ENCODE results near the gene KREMEN1.

KREMEN1 gene

DNA sequence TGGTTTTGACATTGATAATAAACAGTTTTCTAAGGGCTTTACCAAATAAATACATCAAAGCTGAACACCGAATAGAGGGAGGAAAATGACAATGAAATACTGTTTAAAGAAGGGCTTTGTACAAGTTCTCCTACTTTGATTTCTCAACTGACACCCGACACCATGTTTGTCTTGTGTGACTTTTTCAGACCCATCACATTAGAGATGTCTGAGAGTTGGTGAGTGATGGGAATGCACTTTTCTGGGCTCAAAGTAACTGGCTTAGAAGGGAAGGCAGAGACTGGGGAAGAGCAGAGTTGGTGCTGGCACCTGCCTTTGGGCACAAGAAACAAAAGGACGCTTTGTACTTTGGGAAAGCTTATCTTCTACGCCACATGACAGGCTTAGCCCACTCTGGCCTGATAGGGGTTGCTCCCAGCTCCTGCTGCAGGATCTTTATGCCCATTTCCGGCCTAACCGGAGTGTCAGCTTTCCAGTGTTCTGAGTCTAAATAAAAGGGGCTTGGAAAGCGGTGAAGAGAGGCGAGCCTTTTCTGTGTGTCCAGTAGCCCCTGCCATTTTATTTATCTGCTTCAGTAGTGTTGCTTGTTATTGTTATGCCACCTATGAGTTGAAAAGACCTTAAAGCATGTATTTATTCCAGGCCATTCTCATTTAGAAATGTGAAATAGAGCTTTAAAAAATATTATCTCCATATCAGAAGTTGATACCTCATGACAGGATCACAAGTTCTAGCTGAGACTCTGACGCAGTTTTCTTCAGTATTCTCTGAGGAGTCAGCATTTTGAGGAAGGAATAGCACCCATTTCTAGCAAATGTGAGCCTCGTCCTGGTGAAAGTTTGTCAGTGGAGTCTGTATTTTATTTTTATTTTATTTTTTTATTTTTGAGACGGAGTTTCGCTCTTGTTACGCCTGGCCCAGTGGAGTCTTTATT, 24.2 kb downstream of the KREMEN1 start:
- no peaks in the 10 kb centered on the region for H3K27me3 ChIP-seq (ENCODE audit: control insufficient read depth, insufficient read depth, low read length)
- no peaks in the 10 kb centered on the region for H3K36me3 ChIP-seq (ENCODE audit: control insufficient read depth, insufficient read depth, low read length)
- peaks cover 3% of the 10 kb centered on the region for H3K4me1 ChIP-seq (ENCODE audit: control insufficient read depth, insufficient read depth, low read length)
- no peak overlapping the region for H3K4me3 ChIP-seq (ENCODE audit: low read depth, low read length)
- no peak overlapping the region for H3K9ac ChIP-seq (ENCODE audit: low read depth, low read length)
- H3K9me3 ChIP-seq (ENCODE audit: control insufficient read depth, insufficient read depth, low read length) = no peaks in the 10 kb centered on the region

DNA sequence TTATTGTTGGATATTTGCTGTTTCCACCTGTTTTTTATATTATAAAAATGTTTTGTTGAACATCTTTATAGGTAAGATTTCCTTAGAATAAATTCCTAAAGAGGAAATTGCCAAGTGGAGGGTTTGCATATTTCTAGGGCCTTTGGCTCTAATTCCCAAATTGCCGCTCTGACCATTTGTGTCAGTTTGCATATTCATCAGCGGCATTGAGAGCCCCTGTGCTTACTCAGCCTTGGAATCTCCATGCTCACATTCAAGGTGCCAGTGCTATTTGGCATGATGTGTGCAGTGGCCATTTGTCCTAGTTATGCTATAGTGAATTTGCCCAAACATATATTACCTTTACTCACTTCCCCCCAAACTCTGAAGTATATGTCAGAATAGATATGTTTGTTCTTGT, 25.5 kb downstream of the KREMEN1 start:
- H3K27me3 ChIP-seq (ENCODE audit: control insufficient read depth, insufficient read depth, low read length) = no peaks in the 10 kb centered on the region
- H3K4me3 ChIP-seq (ENCODE audit: low read depth, low read length) = no peak overlapping the region
- H3K36me3 ChIP-seq (ENCODE audit: control insufficient read depth, insufficient read depth, low read length) = no peaks in the 10 kb centered on the region
- no peak overlapping the region for H3K9ac ChIP-seq (ENCODE audit: low read depth, low read length)
- no peaks in the 10 kb centered on the region for H3K9me3 ChIP-seq (ENCODE audit: control insufficient read depth, insufficient read depth, low read length)
- peaks cover 3% of the 10 kb centered on the region for H3K4me1 ChIP-seq (ENCODE audit: control insufficient read depth, insufficient read depth, low read length)

DNA sequence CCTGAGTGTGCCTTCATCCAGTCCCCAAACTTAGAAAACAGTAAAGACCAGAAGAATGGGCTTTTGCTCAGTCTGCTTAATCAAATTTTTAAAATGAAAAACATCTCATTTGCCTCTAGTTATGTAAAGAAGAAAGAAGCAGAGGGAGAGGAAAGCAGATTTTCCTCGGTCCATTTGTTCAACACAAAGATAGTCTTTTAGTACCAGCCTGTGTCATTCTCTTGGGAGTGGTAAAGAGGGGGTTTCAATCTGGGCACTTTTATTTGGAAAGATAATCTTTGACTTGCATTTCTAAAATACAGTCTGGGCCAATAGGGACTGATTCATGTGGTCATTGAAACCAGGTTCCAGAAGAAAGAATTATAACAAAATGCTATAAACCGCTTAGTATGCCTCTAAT, 29.5 kb downstream of the KREMEN1 start:
- H3K4me1 ChIP-seq (ENCODE audit: control insufficient read depth, insufficient read depth, low read length) = no peaks in the 10 kb centered on the region
- no peak overlapping the region for H3K4me3 ChIP-seq (ENCODE audit: low read depth, low read length)
- no peak overlapping the region for H3K9ac ChIP-seq (ENCODE audit: low read depth, low read length)
- H3K9me3 ChIP-seq (ENCODE audit: control insufficient read depth, insufficient read depth, low read length) = no peaks in the 10 kb centered on the region
- H3K27me3 ChIP-seq (ENCODE audit: control insufficient read depth, insufficient read depth, low read length) = no peaks in the 10 kb centered on the region
- no peaks in the 10 kb centered on the region for H3K36me3 ChIP-seq (ENCODE audit: control insufficient read depth, insufficient read depth, low read length)

DNA sequence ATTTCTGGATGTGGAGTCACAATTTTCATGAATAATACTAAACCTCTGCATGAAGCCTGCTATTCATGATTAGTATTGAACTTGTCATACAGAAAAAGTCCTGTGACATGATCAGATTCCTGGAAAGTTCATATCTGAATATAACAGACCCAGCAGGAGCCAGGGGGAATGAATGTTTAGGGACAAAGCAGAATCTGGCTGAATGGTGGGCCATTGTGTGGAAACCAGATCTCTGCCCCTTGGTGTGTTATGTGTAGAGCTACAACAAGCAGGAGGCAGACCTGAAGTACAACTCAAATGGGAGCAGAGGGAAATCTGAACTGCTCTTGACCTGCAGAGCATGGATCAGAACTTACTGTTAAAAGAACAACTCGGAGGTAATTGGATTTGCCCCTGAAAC, 30.3 kb downstream of the KREMEN1 start:
- H3K36me3 ChIP-seq (ENCODE audit: control insufficient read depth, insufficient read depth, low read length) = no peaks in the 10 kb centered on the region
- no peak overlapping the region for H3K9ac ChIP-seq (ENCODE audit: low read depth, low read length)
- H3K4me1 ChIP-seq (ENCODE audit: control insufficient read depth, insufficient read depth, low read length) = no peaks in the 10 kb centered on the region
- no peaks in the 10 kb centered on the region for H3K27me3 ChIP-seq (ENCODE audit: control insufficient read depth, insufficient read depth, low read length)
- H3K9me3 ChIP-seq (ENCODE audit: control insufficient read depth, insufficient read depth, low read length) = no peaks in the 10 kb centered on the region
- H3K4me3 ChIP-seq (ENCODE audit: low read depth, low read length) = no peak overlapping the region

DNA sequence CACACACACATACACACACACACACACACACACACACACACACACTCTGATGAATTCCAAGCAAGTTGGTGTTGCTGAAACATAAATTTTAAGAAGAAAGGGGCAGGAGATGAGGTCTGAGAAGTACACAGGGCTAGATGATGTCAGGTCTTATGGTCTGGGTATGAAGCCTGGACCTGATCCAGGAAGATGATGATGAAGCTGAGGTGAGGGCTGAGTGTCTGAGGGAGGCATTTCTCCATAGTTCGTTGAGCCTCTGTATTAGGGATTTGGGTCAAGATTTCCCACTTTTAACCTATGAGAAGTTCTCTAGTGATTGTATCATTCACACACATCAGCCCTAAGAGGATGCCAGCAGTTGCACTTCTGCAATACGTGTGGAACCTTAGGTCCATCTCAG, 32.6 kb downstream of the KREMEN1 start:
- no peaks in the 10 kb centered on the region for H3K4me1 ChIP-seq (ENCODE audit: control insufficient read depth, insufficient read depth, low read length)
- H3K27me3 ChIP-seq (ENCODE audit: control insufficient read depth, insufficient read depth, low read length) = no peaks in the 10 kb centered on the region
- no peak overlapping the region for H3K9ac ChIP-seq (ENCODE audit: low read depth, low read length)
- H3K36me3 ChIP-seq (ENCODE audit: control insufficient read depth, insufficient read depth, low read length) = no peaks in the 10 kb centered on the region
- no peak overlapping the region for H3K4me3 ChIP-seq (ENCODE audit: low read depth, low read length)
- no peaks in the 10 kb centered on the region for H3K9me3 ChIP-seq (ENCODE audit: control insufficient read depth, insufficient read depth, low read length)

DNA sequence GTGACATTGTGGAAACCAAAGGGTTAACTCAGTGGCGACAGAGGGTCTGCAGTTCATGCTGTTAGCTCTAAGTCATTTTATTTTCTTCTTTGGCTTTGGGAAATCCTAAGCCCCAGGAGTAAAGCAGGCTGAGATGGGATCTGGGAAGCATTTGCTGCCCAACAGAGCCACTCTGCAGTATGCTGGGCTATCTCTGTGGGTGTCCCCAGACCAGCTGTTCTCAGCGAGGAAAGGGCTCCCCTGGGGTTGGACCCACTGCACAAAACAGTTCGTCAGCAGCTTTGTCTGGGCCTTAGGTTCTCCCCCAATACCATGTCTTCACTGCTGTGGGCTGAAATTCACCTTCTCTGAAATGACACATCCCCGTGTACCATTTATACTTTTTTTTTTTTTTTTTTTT, 34.0 kb downstream of the KREMEN1 start:
- no peaks in the 10 kb centered on the region for H3K27me3 ChIP-seq (ENCODE audit: control insufficient read depth, insufficient read depth, low read length)
- no peaks in the 10 kb centered on the region for H3K36me3 ChIP-seq (ENCODE audit: control insufficient read depth, insufficient read depth, low read length)
- H3K4me1 ChIP-seq (ENCODE audit: control insufficient read depth, insufficient read depth, low read length) = peaks cover under 1% of the 10 kb centered on the region
- H3K9me3 ChIP-seq (ENCODE audit: control insufficient read depth, insufficient read depth, low read length) = no peaks in the 10 kb centered on the region
- H3K9ac ChIP-seq (ENCODE audit: low read depth, low read length) = no peak overlapping the region
- H3K4me3 ChIP-seq (ENCODE audit: low read depth, low read length) = no peak overlapping the region

DNA sequence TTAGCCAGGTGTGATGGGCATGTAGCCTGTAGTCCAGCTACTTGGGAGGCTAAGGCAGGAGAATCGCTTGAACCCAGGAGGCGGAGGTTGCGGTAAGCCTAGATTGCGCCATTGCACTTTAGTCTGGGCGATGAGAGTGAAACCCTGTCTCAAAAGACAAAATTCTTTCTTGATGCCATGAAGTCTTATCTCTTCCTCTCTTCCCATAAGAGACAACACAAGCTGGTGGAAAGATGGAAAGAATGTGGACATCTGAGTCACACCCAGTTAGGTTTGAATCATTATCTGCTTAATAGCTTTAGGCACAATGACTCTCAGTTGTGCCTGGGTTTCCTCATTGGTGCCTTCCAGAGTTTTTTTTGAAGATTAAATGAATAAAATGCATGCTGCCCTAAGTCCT, 35.3 kb downstream of the KREMEN1 start:
- H3K9me3 ChIP-seq (ENCODE audit: control insufficient read depth, insufficient read depth, low read length) = no peaks in the 10 kb centered on the region
- peaks cover 2% of the 10 kb centered on the region for H3K4me1 ChIP-seq (ENCODE audit: control insufficient read depth, insufficient read depth, low read length)
- H3K9ac ChIP-seq (ENCODE audit: low read depth, low read length) = no peak overlapping the region
- H3K27me3 ChIP-seq (ENCODE audit: control insufficient read depth, insufficient read depth, low read length) = no peaks in the 10 kb centered on the region
- no peak overlapping the region for H3K4me3 ChIP-seq (ENCODE audit: low read depth, low read length)
- no peaks in the 10 kb centered on the region for H3K36me3 ChIP-seq (ENCODE audit: control insufficient read depth, insufficient read depth, low read length)

DNA sequence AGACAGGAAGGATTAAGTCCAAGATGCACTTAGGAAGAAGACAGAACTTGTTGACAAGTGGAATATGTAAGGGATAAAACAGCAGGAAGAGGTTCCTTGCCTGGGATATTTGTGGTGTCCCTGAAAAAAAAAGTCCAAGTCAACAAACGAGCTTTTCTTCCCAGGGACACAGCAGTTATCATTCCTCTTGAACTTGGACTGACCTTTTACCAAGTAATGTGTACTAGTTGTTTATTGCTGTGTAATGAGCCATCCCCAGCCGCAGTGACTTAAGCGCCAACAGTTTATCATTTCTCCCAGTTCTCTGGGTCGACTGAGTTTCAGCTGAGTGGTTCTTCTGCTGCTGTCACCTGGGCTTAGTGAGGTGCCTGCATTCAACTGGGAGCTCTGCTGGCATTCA, 37.0 kb downstream of the KREMEN1 start:
- H3K9me3 ChIP-seq (ENCODE audit: control insufficient read depth, insufficient read depth, low read length) = no peaks in the 10 kb centered on the region
- H3K4me3 ChIP-seq (ENCODE audit: low read depth, low read length) = no peak overlapping the region
- no peak overlapping the region for H3K9ac ChIP-seq (ENCODE audit: low read depth, low read length)
- no peaks in the 10 kb centered on the region for H3K27me3 ChIP-seq (ENCODE audit: control insufficient read depth, insufficient read depth, low read length)
- peaks cover 2% of the 10 kb centered on the region for H3K4me1 ChIP-seq (ENCODE audit: control insufficient read depth, insufficient read depth, low read length)
- H3K36me3 ChIP-seq (ENCODE audit: control insufficient read depth, insufficient read depth, low read length) = no peaks in the 10 kb centered on the region

DNA sequence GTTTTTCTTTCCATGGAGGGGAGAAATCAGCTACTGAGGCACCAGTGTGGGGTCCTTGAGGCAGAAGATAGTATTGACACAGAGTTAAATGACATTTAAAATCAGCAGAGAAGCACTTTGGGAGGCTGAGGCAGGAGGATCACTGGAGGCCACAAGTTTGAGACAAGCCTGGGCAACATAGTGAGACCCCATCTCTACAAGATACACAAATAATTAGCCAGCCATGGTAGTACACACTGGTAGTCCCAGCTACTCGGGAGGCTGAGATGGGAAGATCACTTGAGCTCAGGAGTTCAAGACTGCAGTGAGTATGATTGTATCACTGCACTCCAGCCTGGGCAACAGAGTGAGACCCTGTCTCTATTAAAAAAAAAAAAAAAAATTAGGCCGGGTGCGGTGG, 38.1 kb downstream of the KREMEN1 start:
- H3K9ac ChIP-seq (ENCODE audit: low read depth, low read length) = no peak overlapping the region
- H3K27me3 ChIP-seq (ENCODE audit: control insufficient read depth, insufficient read depth, low read length) = no peaks in the 10 kb centered on the region
- H3K36me3 ChIP-seq (ENCODE audit: control insufficient read depth, insufficient read depth, low read length) = no peaks in the 10 kb centered on the region
- peaks cover 2% of the 10 kb centered on the region for H3K4me1 ChIP-seq (ENCODE audit: control insufficient read depth, insufficient read depth, low read length)
- no peak overlapping the region for H3K4me3 ChIP-seq (ENCODE audit: low read depth, low read length)
- H3K9me3 ChIP-seq (ENCODE audit: control insufficient read depth, insufficient read depth, low read length) = no peaks in the 10 kb centered on the region

DNA sequence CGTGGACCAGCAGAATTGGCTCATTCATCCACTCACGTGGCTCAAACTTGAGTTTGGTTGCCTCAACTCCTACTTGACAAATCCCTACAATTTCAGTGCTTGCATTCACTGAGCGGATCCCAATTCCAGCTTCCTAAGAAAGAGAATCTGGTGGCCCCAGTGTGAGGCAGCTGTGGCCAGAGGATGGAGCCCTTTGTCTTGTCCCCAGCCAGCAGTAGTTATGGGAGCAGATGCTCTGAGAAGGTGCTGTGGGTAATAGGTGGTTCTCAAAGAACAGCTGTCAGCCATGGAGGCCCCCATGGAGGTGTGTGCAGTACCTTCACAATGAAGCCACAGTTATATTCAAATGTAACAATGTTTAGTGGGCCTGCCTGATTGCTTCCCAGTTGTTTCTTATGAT, 39.3 kb downstream of the KREMEN1 start:
- Histone ChIP-seq H3K9ac (ENCODE audit: low read depth, low read length) (no peak overlapping the region), H3K27me3 (ENCODE audit: control insufficient read depth, insufficient read depth, low read length) (no peaks in the 10 kb centered on the region), H3K36me3 (ENCODE audit: control insufficient read depth, insufficient read depth, low read length) (no peaks in the 10 kb centered on the region), H3K9me3 (ENCODE audit: control insufficient read depth, insufficient read depth, low read length) (no peaks in the 10 kb centered on the region), H3K4me1 (ENCODE audit: control insufficient read depth, insufficient read depth, low read length) (peaks cover 2% of the 10 kb centered on the region), H3K4me3 (ENCODE audit: low read depth, low read length) (no peak overlapping the region)

DNA sequence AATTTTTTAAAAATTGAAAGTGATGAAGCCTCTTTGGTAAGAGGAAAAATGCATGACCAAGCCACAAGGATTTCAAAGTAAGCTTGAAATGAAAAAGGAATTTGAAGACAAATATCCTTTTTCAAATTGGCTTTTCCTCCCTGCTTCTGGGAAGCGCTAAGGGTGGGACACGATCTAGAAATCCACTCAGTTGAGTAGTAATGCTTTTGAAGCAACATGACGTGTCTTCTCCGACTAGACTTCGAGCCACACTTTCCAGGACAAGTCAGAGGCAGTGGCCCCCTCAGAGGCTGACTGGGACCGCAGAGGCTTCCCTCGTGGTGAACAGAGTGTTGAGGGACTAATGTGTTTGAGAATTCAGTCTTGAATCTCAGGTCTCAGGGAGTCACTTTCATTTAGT, 39.8 kb downstream of the KREMEN1 start:
- no peaks in the 10 kb centered on the region for H3K27me3 ChIP-seq (ENCODE audit: control insufficient read depth, insufficient read depth, low read length)
- H3K4me1 ChIP-seq (ENCODE audit: control insufficient read depth, insufficient read depth, low read length) = peaks cover 2% of the 10 kb centered on the region
- H3K4me3 ChIP-seq (ENCODE audit: low read depth, low read length) = no peak overlapping the region

DNA sequence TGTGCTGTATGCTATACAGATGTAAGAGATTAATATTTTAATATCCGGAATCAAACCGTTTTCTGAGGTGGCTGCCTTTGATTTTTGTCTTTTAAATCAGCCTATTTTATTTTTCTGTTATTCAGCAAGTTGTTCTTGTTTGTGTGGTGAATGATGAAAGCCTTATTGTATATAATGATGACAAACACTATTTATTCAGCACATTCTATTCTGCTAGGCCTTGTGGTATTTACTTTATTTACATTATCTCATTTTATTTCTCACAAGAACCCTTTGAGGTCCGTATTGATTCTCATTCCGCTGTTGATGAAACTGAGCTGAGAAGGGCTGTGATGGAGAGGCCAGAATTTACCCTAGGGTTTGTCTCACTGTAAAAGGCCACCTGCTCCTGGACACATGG, 40.5 kb downstream of the KREMEN1 start:
- Histone ChIP-seq H3K27me3 (ENCODE audit: control insufficient read depth, insufficient read depth, low read length) (no peaks in the 10 kb centered on the region), H3K36me3 (ENCODE audit: control insufficient read depth, insufficient read depth, low read length) (no peaks in the 10 kb centered on the region), H3K4me1 (ENCODE audit: control insufficient read depth, insufficient read depth, low read length) (peaks cover 2% of the 10 kb centered on the region), H3K4me3 (ENCODE audit: low read depth, low read length) (no peak overlapping the region), H3K9me3 (ENCODE audit: control insufficient read depth, insufficient read depth, low read length) (no peaks in the 10 kb centered on the region), H3K9ac (ENCODE audit: low read depth, low read length) (no peak overlapping the region)

More for the DNA sequence above, 39.8 kb downstream of the KREMEN1 start:
- Histone ChIP-seq H3K36me3 (ENCODE audit: control insufficient read depth, insufficient read depth, low read length) (no peaks in the 10 kb centered on the region), H3K9me3 (ENCODE audit: control insufficient read depth, insufficient read depth, low read length) (no peaks in the 10 kb centered on the region), H3K9ac (ENCODE audit: low read depth, low read length) (no peak overlapping the region)

Data from iPS-15b (cell line).